LNCaP clone FGC (cell line): ENCODE measurements around the gene SFPQ.
"Not testable (repeated sequence)": the region's sequence is repeated elsewhere in the genome, so short reads cannot be mapped to it uniquely, and the experiment has no call there.

Experiments used
- DNase-seq: peaks from one replicate; pipeline ENCODE4 v3.0.0-alpha.2; 2011; ENCODE audit warnings: low read depth
- H3K4me3 ChIP-seq: 2 replicates; pipeline ENCODE4 v1.5.1; 2011; ENCODE audit warnings: mild to moderate bottlenecking, low read depth, low read length, control low read depth
- TF ChIP-seq, protein P1 (sequence below): IDR thresholded peaks from 2 replicates; pipeline ENCODE4 v1.5.1; 2012; ENCODE audit warnings: mild to moderate bottlenecking; ENCODE audit not compliant: control insufficient read depth, insufficient read depth; ENCODE audit errors: extremely low read depth

SFPQ gene, protein sequence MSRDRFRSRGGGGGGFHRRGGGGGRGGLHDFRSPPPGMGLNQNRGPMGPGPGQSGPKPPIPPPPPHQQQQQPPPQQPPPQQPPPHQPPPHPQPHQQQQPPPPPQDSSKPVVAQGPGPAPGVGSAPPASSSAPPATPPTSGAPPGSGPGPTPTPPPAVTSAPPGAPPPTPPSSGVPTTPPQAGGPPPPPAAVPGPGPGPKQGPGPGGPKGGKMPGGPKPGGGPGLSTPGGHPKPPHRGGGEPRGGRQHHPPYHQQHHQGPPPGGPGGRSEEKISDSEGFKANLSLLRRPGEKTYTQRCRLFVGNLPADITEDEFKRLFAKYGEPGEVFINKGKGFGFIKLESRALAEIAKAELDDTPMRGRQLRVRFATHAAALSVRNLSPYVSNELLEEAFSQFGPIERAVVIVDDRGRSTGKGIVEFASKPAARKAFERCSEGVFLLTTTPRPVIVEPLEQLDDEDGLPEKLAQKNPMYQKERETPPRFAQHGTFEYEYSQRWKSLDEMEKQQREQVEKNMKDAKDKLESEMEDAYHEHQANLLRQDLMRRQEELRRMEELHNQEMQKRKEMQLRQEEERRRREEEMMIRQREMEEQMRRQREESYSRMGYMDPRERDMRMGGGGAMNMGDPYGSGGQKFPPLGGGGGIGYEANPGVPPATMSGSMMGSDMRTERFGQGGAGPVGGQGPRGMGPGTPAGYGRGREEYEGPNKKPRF

DNA sequence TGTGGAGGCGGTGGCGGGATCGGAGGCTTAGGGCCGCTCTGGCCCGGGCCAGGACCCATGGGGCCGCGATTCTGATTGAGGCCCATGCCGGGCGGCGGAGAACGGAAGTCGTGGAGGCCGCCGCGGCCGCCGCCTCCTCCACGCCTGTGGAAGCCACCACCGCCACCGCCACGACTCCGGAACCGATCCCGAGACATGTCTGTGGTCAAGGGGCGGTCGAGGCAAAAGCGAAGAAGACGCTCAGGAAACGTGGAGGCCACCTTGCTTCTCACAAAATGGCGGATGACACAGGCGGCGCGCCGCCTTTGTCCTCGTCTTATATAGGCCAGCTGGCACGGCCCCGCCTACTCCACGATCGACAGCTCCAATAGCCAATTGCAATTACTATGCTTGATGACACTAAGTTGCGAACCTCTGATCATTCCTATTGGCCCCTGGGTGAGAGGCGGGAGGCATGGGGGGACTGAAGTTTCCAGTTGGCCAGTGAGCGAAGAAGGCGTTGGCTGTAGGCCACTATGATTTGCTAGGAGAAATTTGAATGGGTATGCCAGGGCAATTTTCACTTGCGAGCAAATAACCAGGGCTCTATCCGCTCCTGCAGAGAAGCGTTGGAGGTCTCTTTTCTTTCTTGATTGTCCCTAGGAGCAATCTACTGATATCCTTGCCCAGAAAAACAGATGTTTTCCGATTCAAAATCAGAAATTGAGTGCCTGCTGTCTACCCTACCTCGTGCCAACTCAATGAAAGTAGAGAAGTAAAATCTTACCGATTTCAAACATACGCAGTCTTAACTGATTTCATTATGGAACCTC lies at the start of gene SFPQ:
SFPQ (minus strand) TSS at position 293 of the 812 bp plus-strand sequence; CDS start at position 197, 96 bp downstream.
- TF ChIP-seq, protein P1, sequence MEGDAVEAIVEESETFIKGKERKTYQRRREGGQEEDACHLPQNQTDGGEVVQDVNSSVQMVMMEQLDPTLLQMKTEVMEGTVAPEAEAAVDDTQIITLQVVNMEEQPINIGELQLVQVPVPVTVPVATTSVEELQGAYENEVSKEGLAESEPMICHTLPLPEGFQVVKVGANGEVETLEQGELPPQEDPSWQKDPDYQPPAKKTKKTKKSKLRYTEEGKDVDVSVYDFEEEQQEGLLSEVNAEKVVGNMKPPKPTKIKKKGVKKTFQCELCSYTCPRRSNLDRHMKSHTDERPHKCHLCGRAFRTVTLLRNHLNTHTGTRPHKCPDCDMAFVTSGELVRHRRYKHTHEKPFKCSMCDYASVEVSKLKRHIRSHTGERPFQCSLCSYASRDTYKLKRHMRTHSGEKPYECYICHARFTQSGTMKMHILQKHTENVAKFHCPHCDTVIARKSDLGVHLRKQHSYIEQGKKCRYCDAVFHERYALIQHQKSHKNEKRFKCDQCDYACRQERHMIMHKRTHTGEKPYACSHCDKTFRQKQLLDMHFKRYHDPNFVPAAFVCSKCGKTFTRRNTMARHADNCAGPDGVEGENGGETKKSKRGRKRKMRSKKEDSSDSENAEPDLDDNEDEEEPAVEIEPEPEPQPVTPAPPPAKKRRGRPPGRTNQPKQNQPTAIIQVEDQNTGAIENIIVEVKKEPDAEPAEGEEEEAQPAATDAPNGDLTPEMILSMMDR: no peak
- peak within 1 kb of the TSS; percentile 87 for H3K4me3 ChIP-seq
- peak; percentile 100 for DNase-seq

DNA sequence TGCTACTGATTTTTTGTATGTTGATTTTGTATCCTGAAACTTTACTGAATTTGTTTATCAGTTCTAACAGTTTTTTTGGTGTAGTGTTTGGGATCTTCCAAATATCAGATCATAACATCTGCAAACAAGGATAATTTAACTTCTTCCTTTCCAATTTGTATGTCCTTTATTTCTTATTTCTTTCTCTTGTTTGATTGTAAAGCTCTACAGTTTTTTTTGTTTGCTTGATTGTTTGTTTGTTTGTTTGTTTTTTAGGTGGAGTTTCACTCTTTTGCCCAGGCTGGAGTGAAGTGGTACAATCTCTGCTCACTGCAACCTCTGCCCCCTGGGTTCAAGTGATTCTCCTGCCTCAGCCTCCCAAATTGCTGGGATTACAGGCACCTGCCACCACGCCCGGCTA lies 43.8 kb upstream of the SFPQ start:
- DNase-seq, H3K4me3 ChIP-seq: not testable (repeated sequence)

DNA sequence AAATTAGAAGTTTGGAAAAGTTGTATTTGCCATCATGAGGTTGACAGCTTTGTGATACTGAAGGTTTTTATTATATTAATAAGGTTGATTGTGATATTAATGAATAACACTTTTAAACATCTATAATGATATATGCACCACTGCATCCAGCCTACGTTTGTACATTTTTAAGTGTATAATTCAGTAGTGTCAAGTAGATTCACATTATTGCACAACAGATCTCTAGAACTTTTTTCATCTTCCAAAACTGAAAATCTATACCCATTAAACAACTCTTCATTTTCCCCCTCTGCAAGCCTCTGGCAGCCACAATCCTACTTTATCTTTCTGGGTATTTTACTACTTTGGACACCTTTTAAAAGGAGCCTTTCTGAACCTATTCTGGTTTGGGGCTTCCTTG lies 38.3 kb upstream of the SFPQ start:
- DNase-seq: no peak
- TF ChIP-seq, protein P1: no peak
- no peak overlapping the region for H3K4me3 ChIP-seq

DNA sequence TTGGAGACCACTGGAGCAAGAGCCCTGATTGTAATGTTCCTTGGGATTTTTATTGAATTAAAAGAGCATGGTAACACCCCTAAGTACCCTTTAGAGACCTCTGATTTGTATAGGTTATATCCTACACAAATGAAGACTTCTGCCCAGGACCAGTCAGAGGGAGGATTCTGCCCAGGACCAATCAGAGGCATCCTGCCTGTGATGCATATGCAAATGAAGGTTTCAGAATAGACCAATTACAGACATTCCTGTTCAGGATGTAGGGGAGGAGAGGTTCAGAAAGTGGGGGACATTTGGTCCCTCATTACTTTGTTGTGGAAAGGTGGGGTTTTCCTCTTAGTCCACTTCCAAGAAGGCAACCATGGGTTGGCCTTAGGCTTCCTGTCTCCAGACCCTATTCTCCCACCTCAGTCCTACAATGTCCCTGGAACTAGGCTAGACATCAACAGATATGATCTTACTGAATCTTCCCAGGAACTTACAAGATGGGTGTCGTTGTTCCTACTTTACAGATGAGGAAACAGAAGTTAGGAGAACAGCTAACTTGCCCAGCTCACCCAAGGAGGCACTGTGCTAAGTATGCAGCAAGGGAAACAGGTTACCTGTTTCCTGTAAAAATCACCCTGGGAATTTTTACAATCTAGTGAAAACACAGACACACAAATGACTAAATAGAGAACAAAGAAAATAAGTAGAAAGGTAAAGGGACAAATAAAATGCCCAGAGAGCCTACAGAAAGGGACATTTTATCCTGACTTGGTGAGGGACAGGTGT lies 36.8 kb upstream of the SFPQ start:
- no peak for DNase-seq
- H3K4me3 ChIP-seq: no peak overlapping the region
- TF ChIP-seq, protein P1: no peak

DNA sequence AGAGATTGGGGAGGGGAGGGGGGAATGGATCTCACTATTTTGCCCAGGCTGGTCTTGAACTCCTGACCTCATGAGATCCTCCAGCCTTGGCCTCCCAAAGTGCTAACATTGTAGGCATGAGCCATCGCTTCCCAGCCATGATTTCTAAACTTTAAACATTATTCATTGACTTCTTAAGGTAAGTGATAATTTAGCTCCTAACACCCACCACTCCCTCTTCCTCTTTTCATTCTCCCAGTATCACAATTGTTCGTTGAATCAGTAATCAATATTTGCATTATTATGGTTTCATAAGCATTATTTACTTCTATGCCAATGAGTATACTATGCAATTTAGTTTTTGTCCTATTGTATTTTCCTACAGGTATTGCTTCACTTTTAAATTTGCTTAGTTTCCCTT lies 33.6 kb upstream of the SFPQ start:
- no peak overlapping the region for H3K4me3 ChIP-seq
- TF ChIP-seq, protein P1: no peak
- no peak for DNase-seq

DNA sequence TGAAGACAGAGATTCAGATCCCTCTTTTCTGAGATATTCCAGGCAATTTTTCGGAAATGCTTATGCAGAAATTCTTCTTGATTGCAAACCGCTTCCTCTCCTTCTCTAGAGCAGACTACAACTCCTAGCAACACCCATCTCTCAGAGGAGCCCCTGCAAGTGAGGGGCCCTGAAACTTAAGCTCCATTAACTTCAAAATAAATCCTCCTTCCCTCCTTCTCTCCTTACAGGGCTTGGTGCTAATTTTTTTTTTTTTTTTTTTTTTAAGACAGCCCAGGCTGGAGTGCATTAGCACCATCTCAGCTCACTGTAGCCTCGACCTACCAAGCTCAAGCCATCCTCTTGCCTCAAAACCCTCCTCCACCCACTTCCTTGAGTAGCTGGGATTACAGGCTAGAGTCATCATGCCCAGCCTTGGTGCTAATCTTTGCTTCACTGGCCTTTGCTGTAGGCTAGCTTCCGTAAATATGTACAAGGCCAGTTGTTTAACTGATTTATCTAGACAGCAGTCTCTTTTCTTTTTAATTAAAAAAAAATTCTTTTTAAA lies 30.2 kb upstream of the SFPQ start:
- TF ChIP-seq, protein P1: no peak
- H3K4me3 ChIP-seq: no peak overlapping the region
- DNase-seq: no peak
